Activated T-cell treated with anti-CD3 and anti-CD28 coated beads, Interleukin-2, amount 50 U/mL, for 72 hours (primary cell): Measurements from ENCODE around the gene STX4. TPM values are rescaled to one million over a fixed set of nuclear protein-coding genes. Genes with fewer than 3 reads are reported as not detected.

Source experiments
- ATAC-seq, 2 donors: fragments of 150-1000 bp; cut with Tn5 transposase; replicated peaks in 1 of 2; 2 replicates each; pipeline ENCODE4 v1.10.0; 2021; ENCODE audit warnings: moderate library complexity in 2 of 2, mild to moderate bottlenecking in 1 of 2
- DNase-seq, 2 donors: peaks; one replicate each; pipeline ENCODE4 v3.0.0; 2021 to 2022; ENCODE audit warnings: mixed read lengths in 1 of 2
- H3K27ac Mint-ChIP-seq: one replicate; pipeline ENCODE4 v1.8.0; 2022; ENCODE audit warnings: mild to moderate bottlenecking, moderate library complexity, mixed read lengths
- H3K27me3 Mint-ChIP-seq: one replicate; pipeline ENCODE4 v1.8.0; 2022; ENCODE audit warnings: low read depth, mixed read lengths
- H3K36me3 Mint-ChIP-seq, 2 donors: one replicate each; pipeline ENCODE4 v1.8.0; 2022; ENCODE audit warnings: mixed read lengths in 2 of 2, mild to moderate bottlenecking in 1 of 2; ENCODE audit not compliant: insufficient read depth in 2 of 2
- H3K4me1 Mint-ChIP-seq: one replicate; pipeline ENCODE4 v1.8.0; 2022; ENCODE audit warnings: low read depth, mixed read lengths
- H3K4me3 Mint-ChIP-seq, 2 donors: one replicate each; pipeline ENCODE4 v1.8.0; 2022; ENCODE audit warnings: mild to moderate bottlenecking in 2 of 2, mixed read lengths in 2 of 2, moderate library complexity in 2 of 2
- H3K9me3 Mint-ChIP-seq, 2 donors: one replicate each; pipeline ENCODE4 v1.8.0; 2022; ENCODE audit warnings: mixed read lengths in 2 of 2
- total RNA-seq, 2 donors: library from RNA; stranded (reverse); gene quantifications; one replicate each; pipeline ENCODE4 v1.2.3, GENCODE V29; 2022

Gene STX4
- total RNA-seq, 2 donors from 2014 or later, result 51.8 to 54.7 TPM

GRCh38 chr16:31043352-31043751, 10.0 kb downstream of the STX4 start:
- Mint-ChIP-seq H3K27ac (no peak overlapping the region), H3K36me3 (no peaks in the 10 kb centered on the region)

GRCh38 chr16:31043898-31044481, 10.6 kb downstream of the STX4 start:
- Mint-ChIP-seq H3K27me3 (no peaks in the 10 kb centered on the region), H3K36me3 (no peaks in the 10 kb centered on the region), H3K4me1 (no peaks in the 10 kb centered on the region), H3K9me3 (peaks cover 0 to 2% of the 10 kb centered on the region in 2 donors), H3K4me3 (no peak overlapping the region), H3K27ac (no peak overlapping the region)
- ATAC-seq (no peak), DNase-seq (no peak)

More at GRCh38 chr16:31043352-31043751, 10.0 kb downstream of the STX4 start:
- no peak overlapping the region for H3K4me3 Mint-ChIP-seq
- H3K9me3 Mint-ChIP-seq, result peaks cover 0 to 2% of the 10 kb centered on the region in 2 donors
- DNase-seq (no peak), ATAC-seq (no peak)
- H3K4me1 Mint-ChIP-seq, result no peaks in the 10 kb centered on the region
- no peaks in the 10 kb centered on the region for H3K27me3 Mint-ChIP-seq

GRCh38 chr16:31050280-31051030, 17.1 kb downstream of the STX4 start:
- H3K4me3 Mint-ChIP-seq, result no peak overlapping the region
- no peaks in the 10 kb centered on the region for H3K27me3 Mint-ChIP-seq
- DNase-seq (no peak), ATAC-seq (no peak)
- no peak overlapping the region for H3K27ac Mint-ChIP-seq
- H3K36me3 Mint-ChIP-seq, result no peaks in the 10 kb centered on the region
- peaks cover 19% of the 10 kb centered on the region for H3K4me1 Mint-ChIP-seq
- H3K9me3 Mint-ChIP-seq, result peaks cover 0 to 2% of the 10 kb centered on the region in 2 donors

DNA sequence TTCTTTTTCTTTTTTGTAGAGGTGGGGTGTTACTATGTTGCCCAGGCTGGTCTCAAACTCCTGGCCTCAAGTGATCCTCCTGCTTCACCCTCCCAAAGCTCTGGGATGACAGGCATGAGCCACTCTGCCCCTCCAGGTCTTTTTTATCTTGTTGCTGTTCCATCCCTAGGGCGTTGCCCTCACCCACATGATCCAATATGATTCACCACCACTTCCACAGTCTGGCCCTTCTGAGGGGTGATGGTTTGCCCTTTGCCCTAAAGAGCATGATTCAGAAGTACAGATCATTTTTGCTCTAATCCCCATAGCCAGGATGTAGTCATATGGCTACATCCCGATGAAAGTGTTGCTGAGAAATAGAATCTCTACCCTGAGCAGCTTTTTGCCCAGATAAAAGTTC, 18.8 kb downstream of the STX4 start:
- H3K27me3 Mint-ChIP-seq, result no peaks in the 10 kb centered on the region
- no peak overlapping the region for H3K4me3 Mint-ChIP-seq
- H3K36me3 Mint-ChIP-seq, result no peaks in the 10 kb centered on the region
- H3K9me3 Mint-ChIP-seq, result no peaks in the 10 kb centered on the region
- ATAC-seq (peak; percentile 74 to 92), DNase-seq (peak; percentile 16 to 22)
- H3K27ac Mint-ChIP-seq, result no peak overlapping the region
- H3K4me1 Mint-ChIP-seq, result peaks cover 19% of the 10 kb centered on the region

- no peak overlapping the region for H3K27ac Mint-ChIP-seq
- no peaks in the 10 kb centered on the region for H3K36me3 Mint-ChIP-seq
- H3K27me3 Mint-ChIP-seq, result no peaks in the 10 kb centered on the region
- ATAC-seq, result no peak
- peaks cover 19% of the 10 kb centered on the region for H3K4me1 Mint-ChIP-seq
- DNase-seq, result no peak
- H3K4me3 Mint-ChIP-seq, result no peak overlapping the region
- no peaks in the 10 kb centered on the region for H3K9me3 Mint-ChIP-seq
These were observed 22.3 kb downstream of the STX4 start for GRCh38 chr16:31055613-31056012.

DNA sequence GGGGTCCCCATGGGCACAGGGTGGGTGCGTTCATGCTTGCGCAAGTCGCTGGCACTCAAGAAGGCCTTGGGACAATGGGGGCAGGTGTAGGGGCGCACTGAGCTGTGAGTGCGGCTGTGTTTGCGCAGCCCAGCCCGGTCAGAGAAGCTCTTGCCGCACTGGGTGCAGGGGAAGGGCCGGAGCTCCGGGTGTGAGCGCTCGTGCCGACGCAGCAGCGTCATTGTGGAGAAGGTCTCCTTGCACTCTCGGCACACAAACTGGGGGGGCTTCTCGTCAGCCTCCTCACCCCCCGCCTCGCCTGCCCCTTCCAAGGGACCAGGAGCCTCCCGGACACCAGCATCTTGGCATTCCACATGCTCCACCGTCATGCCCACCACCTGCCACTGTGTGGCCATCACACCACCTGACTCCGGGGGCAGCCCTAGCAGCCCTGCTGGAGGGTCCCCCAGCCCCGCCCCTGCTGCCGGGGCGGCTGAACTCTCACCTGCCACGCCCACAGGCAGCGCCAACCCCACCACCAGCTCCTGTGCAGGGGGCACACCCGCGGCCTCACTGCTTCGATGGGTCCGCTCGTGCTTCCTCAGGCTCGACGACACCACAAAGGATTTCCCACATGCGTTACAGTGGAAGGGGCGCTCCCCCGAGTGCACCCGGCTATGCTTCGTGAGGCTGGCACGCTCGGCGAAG, 27.9 kb downstream of the STX4 start:
- peaks cover 0 to 11% of the 10 kb centered on the region in 2 donors for H3K36me3 Mint-ChIP-seq
- H3K4me3 Mint-ChIP-seq, result no peak overlapping the region
- H3K27me3 Mint-ChIP-seq, result no peaks in the 10 kb centered on the region
- no peak for DNase-seq
- no peak for ATAC-seq
- no peak overlapping the region for H3K27ac Mint-ChIP-seq
- H3K4me1 Mint-ChIP-seq, result peaks cover 31% of the 10 kb centered on the region
- no peaks in the 10 kb centered on the region for H3K9me3 Mint-ChIP-seq

GRCh38 chr16:31061813-31062440, 28.6 kb downstream of the STX4 start:
- ATAC-seq, result no peak
- Mint-ChIP-seq H3K27me3 (no peaks in the 10 kb centered on the region), H3K27ac (no peak overlapping the region), H3K4me1 (peaks cover 33% of the 10 kb centered on the region), H3K9me3 (no peaks in the 10 kb centered on the region), H3K36me3 (peaks cover 0 to 11% of the 10 kb centered on the region in 2 donors), H3K4me3 (no peak overlapping the region)
- no peak for DNase-seq

DNA sequence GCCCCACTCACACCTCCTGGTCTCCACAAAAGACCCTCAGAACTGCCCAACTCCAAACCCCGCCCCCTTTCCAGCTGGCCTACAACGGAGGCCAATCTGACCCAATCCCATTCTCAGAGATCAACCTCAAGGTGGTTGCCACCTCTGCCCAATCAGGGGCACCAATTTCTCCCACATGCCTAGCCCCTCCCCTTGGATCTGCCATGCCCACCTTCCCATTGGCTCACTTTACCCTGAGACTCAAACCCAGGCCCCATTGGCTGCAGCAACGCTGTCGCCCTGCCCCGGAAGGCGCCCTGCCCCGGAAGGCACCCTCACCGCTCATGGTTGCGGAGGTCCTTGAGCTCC, 30.1 kb downstream of the STX4 start:
- no peak overlapping the region for H3K27ac Mint-ChIP-seq
- peaks cover 0 to 11% of the 10 kb centered on the region in 2 donors for H3K36me3 Mint-ChIP-seq
- DNase-seq (no peak), ATAC-seq (no peak)
- peak overlapping the region; percentile 8 to 73 for H3K4me3 Mint-ChIP-seq
- H3K9me3 Mint-ChIP-seq, result no peaks in the 10 kb centered on the region
- H3K4me1 Mint-ChIP-seq, result peaks cover 33% of the 10 kb centered on the region
- no peaks in the 10 kb centered on the region for H3K27me3 Mint-ChIP-seq

DNA sequence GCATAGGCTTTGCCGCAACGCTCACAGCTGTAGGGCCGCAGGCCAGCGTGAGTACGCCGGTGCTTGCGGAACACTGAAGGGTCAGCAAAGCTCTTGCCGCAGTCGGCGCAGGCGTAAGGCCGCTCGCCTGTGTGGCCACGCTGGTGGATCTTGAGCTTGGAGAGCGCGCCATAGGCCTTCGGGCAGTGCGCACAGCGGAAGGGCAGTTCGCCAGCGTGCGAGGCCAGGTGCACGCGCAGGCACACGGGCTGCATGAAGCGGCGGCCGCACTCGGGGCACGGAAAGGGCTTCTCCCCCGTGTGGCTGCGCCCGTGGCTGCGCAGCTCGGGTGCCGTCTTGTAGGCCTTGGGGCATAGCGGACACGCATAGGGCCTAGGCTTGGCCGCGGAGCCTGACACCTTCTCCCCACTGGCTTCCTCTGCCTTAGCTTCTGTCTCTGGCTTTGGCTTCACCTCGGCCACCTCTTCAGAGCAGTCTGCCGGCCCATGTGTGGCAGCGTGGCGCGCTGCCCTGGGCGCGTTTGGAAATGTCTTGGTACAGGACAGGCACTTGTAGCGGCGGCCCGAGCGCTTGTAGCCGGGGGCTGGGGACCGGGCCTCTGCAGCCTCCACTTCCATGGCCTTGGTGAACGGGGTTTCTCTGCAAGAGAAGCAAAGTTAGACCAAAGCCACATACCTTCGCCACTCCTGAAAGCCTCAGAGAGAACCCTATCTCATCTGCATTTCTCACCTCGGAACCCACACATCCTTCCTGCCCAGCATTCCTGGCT, 30.7 kb downstream of the STX4 start:
- Mint-ChIP-seq H3K27ac (peak overlapping the region; percentile 78), H3K4me1 (peaks cover 37% of the 10 kb centered on the region), H3K9me3 (no peaks in the 10 kb centered on the region), H3K4me3 (peak overlapping the region; percentile 56 to 73), H3K27me3 (no peaks in the 10 kb centered on the region), H3K36me3 (peaks cover 0 to 11% of the 10 kb centered on the region in 2 donors)
- peak; percentile 41 to 58 for ATAC-seq
- DNase-seq, result no peak

- DNase-seq, result no peak
- ATAC-seq, result no peak
- H3K27me3 Mint-ChIP-seq, result no peaks in the 10 kb centered on the region
- H3K9me3 Mint-ChIP-seq, result no peaks in the 10 kb centered on the region
- peak overlapping the region; percentile 56 to 73 for H3K4me3 Mint-ChIP-seq
- H3K4me1 Mint-ChIP-seq, result peaks cover 42% of the 10 kb centered on the region
- H3K36me3 Mint-ChIP-seq, result peaks cover 0 to 11% of the 10 kb centered on the region in 2 donors
- H3K27ac Mint-ChIP-seq, result peak overlapping the region; percentile 78
These were observed 31.6 kb downstream of the STX4 start for GRCh38 chr16:31064882-31065461.

DNA sequence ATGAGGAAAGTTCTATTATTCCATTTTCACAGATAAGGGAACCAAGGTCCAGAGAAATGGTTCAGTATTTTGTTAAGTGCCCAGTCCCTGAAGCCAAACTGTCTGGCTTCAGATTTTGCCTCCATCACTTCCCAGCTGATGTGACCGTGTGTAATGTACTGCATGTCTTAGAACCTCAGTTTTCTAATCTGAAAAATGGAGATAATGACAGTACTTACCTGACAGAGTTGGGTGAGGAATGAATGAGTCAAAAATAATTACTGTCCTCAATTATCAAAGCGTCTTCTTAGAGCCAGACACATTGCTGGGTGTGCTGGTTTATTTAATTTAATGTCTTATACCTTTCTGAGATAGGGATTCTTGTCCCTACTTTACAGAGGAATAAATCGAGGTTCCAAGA, 34.0 kb downstream of the STX4 start:
- Mint-ChIP-seq H3K4me3 (no peak overlapping the region), H3K4me1 (peaks cover 53% of the 10 kb centered on the region), H3K36me3 (peaks cover 0 to 7% of the 10 kb centered on the region in 2 donors), H3K27ac (no peak overlapping the region), H3K27me3 (no peaks in the 10 kb centered on the region), H3K9me3 (no peaks in the 10 kb centered on the region)
- ATAC-seq (no peak), DNase-seq (no peak)

- Mint-ChIP-seq H3K9me3 (no peaks in the 10 kb centered on the region), H3K36me3 (peaks cover 2 to 5% of the 10 kb centered on the region in 2 donors), H3K27ac (peak overlapping the region; percentile 93), H3K4me1 (peaks cover 45% of the 10 kb centered on the region), H3K4me3 (peak overlapping the region; percentile 90 to 100), H3K27me3 (no peaks in the 10 kb centered on the region)
- ATAC-seq, result no peak
- DNase-seq, result no peak
These were observed 38.5 kb downstream of the STX4 start for GRCh38 chr16:31071861-31072260.
